ENCODE results near the gene KIR2DL3.
"Not testable (repeated sequence)": the region's sequence is repeated elsewhere in the genome, so short reads cannot be mapped to it uniquely, and the experiment has no call there.

KIR2DL3 gene

GRCh38 chr19:54738306-54738705 lies at the start of gene KIR2DL3:
Gene KIR2DL3, plus strand, starts transcription at chr19:54738513. Its CDS starts 33 bp downstream, at chr19:54738546.
- H3K27me3 ChIP-seq = not testable (repeated sequence)

GRCh38 chr19:54691582-54692297 lies 46.6 kb upstream of the KIR2DL3 start:
- no peaks in the 10 kb centered on the region for H3K9me3 ChIP-seq
- H3K36me3 ChIP-seq = no peaks in the 10 kb centered on the region
- H3K4me3 ChIP-seq (ENCODE audit: low read depth in 1 of 2, low read length in 1 of 2) = no peak overlapping the region
- peaks cover 41% of the 10 kb centered on the region for H3K27me3 ChIP-seq
- TF ChIP-seq CTCF (IDR thresholded peaks at IDR 0.05) = no peak
- peaks cover 7 to 9% of the 10 kb centered on the region in 2 experiments for H3K4me1 ChIP-seq (ENCODE audit: control insufficient read depth in 1 of 2, insufficient read depth in 1 of 2, low read depth in 1 of 2, low read length in 1 of 2)
- H3K27ac ChIP-seq = no peak overlapping the region

More at GRCh38 chr19:54738306-54738705, at the start of gene KIR2DL3:
- H3K4me3 ChIP-seq (ENCODE audit: low read depth in 1 of 2, low read length in 1 of 2); H3K27ac ChIP-seq; H3K9me3 ChIP-seq; H3K36me3 ChIP-seq: not testable (repeated sequence)
- H3K4me1 ChIP-seq (ENCODE audit: control insufficient read depth in 1 of 2, insufficient read depth in 1 of 2, low read depth in 1 of 2, low read length in 1 of 2) = peaks cover 18 to 21% of the 10 kb centered on the region in 2 experiments

GRCh38 chr19:54692298-54692615 lies 46.1 kb upstream of the KIR2DL3 start:
- Histone ChIP-seq H3K4me3 (ENCODE audit: low read depth in 1 of 2, low read length in 1 of 2) (no peak overlapping the region), H3K36me3 (no peaks in the 10 kb centered on the region), H3K4me1 (ENCODE audit: control insufficient read depth in 1 of 2, insufficient read depth in 1 of 2, low read depth in 1 of 2, low read length in 1 of 2) (peaks cover 7 to 9% of the 10 kb centered on the region in 2 experiments), H3K9me3 (no peaks in the 10 kb centered on the region), H3K27me3 (peaks cover 36% of the 10 kb centered on the region), H3K27ac (no peak overlapping the region)
- TF ChIP-seq CTCF (IDR thresholded peaks at IDR 0.05) = no peak

GRCh38 chr19:54694648-54695047 lies 43.7 kb upstream of the KIR2DL3 start:
- H3K9me3 ChIP-seq = no peaks in the 10 kb centered on the region

GRCh38 chr19:54696117-54696548 lies 42.2 kb upstream of the KIR2DL3 start:
- no peaks in the 10 kb centered on the region for H3K36me3 ChIP-seq
- H3K4me3 ChIP-seq (ENCODE audit: low read depth in 1 of 2, low read length in 1 of 2) = no peak overlapping the region
- H3K9me3 ChIP-seq = no peaks in the 10 kb centered on the region
- TF ChIP-seq CTCF (IDR thresholded peaks at IDR 0.05) = no peak
- no peak overlapping the region for H3K27ac ChIP-seq
- peaks cover 32% of the 10 kb centered on the region for H3K27me3 ChIP-seq
- H3K4me1 ChIP-seq (ENCODE audit: control insufficient read depth in 1 of 2, insufficient read depth in 1 of 2, low read depth in 1 of 2, low read length in 1 of 2) = peaks cover 7 to 9% of the 10 kb centered on the region in 2 experiments

More at GRCh38 chr19:54694648-54695047, 43.7 kb upstream of the KIR2DL3 start:
- peaks cover 24% of the 10 kb centered on the region for H3K27me3 ChIP-seq
- no peaks in the 10 kb centered on the region for H3K36me3 ChIP-seq
- peaks cover 7 to 9% of the 10 kb centered on the region in 2 experiments for H3K4me1 ChIP-seq (ENCODE audit: control insufficient read depth in 1 of 2, insufficient read depth in 1 of 2, low read depth in 1 of 2, low read length in 1 of 2)
- TF ChIP-seq CTCF (IDR thresholded peaks at IDR 0.05) = no peak
- H3K27ac ChIP-seq = no peak overlapping the region
- no peak overlapping the region for H3K4me3 ChIP-seq (ENCODE audit: low read depth in 1 of 2, low read length in 1 of 2)

GRCh38 chr19:54696766-54697165 lies 41.5 kb upstream of the KIR2DL3 start:
- Histone ChIP-seq H3K4me3 (ENCODE audit: low read depth in 1 of 2, low read length in 1 of 2) (no peak overlapping the region), H3K27ac (no peak overlapping the region), H3K4me1 (ENCODE audit: control insufficient read depth in 1 of 2, insufficient read depth in 1 of 2, low read depth in 1 of 2, low read length in 1 of 2) (peaks cover 5 to 6% of the 10 kb centered on the region in 2 experiments), H3K27me3 (peaks cover 38% of the 10 kb centered on the region), H3K9me3 (no peaks in the 10 kb centered on the region), H3K36me3 (no peaks in the 10 kb centered on the region)
- TF ChIP-seq CTCF (IDR thresholded peaks at IDR 0.05) = no peak

- peaks cover 44% of the 10 kb centered on the region for H3K27me3 ChIP-seq
- H3K27ac ChIP-seq; H3K36me3 ChIP-seq; H3K9me3 ChIP-seq; H3K4me1 ChIP-seq (ENCODE audit: control insufficient read depth in 1 of 2, insufficient read depth in 1 of 2, low read depth in 1 of 2, low read length in 1 of 2); H3K4me3 ChIP-seq (ENCODE audit: low read depth in 1 of 2, low read length in 1 of 2): not testable (repeated sequence)
These were observed 40.6 kb upstream of the KIR2DL3 start for GRCh38 chr19:54697716-54698115.

All from neutrophil (primary cell).